GM23338 (cell line): Measurements from ENCODE around the gene FLNA. TPM values are rescaled to one million over a fixed set of nuclear protein-coding genes. Genes with fewer than 3 reads are reported as not detected.

Experiments used
- ATAC-seq: fragments of 200-7000 bp; cut with Tn5 transposase; 3 replicates; pipeline ENCODE4 v1.9.1; 2020
- DNase-seq: peaks from one replicate; pipeline ENCODE4 v3.0.0-alpha.2; 2015; ENCODE audit warnings: low spot score
- H2AFZ ChIP-seq: fragments of 200-600 bp; sonication (generic); 2 replicates; pipeline ENCODE4 v1.8.0; 2016; ENCODE audit warnings: antibody characterized with exemption, mild to moderate bottlenecking, moderate library complexity
- H3F3A ChIP-seq: fragments of 200-600 bp; sonication (generic); replicated peaks from 2 replicates; pipeline ENCODE4 v1.8.0; 2017; ENCODE audit warnings: antibody characterized with exemption, mixed run types, low read depth
- H3K27ac ChIP-seq: fragments of 200-600 bp; sonication (generic); 2 replicates; pipeline ENCODE4 v1.6.1; 2016; ENCODE audit warnings: low read depth
- H3K27me3 ChIP-seq: fragments of 200-600 bp; sonication (generic); 2 replicates; pipeline ENCODE4 v1.8.0; 2016; ENCODE audit warnings: mild to moderate bottlenecking, mixed run types, moderate library complexity; ENCODE audit not compliant: insufficient read depth
- H3K36me3 ChIP-seq: fragments of 200-600 bp; sonication (generic); 2 replicates; pipeline ENCODE4 v1.8.0; 2016; ENCODE audit warnings: mild to moderate bottlenecking; ENCODE audit not compliant: insufficient read depth
- H3K4me1 ChIP-seq: fragments of 200-600 bp; sonication (generic); 2 replicates; pipeline ENCODE4 v1.8.0; 2016; ENCODE audit warnings: mild to moderate bottlenecking, moderate library complexity; ENCODE audit not compliant: insufficient read depth
- H3K4me2 ChIP-seq: fragments of 200-600 bp; sonication (generic); 2 replicates; pipeline ENCODE4 v1.7.1; 2017; ENCODE audit warnings: mixed run types
- H3K4me3 ChIP-seq: fragments of 200-600 bp; sonication (generic); 2 replicates; pipeline ENCODE4 v1.6.1; 2016; ENCODE audit warnings: mixed run types
- H3K79me2 ChIP-seq: fragments of 200-600 bp; sonication (generic); replicated peaks from 2 replicates; pipeline ENCODE4 v1.8.0; 2017; ENCODE audit warnings: mild to moderate bottlenecking; ENCODE audit not compliant: insufficient read depth
- H3K9me2 ChIP-seq: fragments of 200-600 bp; sonication (generic); 2 replicates; pipeline ENCODE4 v1.8.0; 2017; ENCODE audit not compliant: insufficient read depth
- H4K20me1 ChIP-seq: fragments of 200-600 bp; sonication (generic); replicated peaks from 2 replicates; pipeline ENCODE4 v1.8.0; 2017; ENCODE audit warnings: mild to moderate bottlenecking; ENCODE audit not compliant: insufficient read depth
- H3K27ac Mint-ChIP-seq: 2 replicates; pipeline ENCODE4 v1.8.0; 2020; ENCODE audit warnings: inconsistent platforms, mild to moderate bottlenecking, moderate library complexity, mixed read lengths
- H3K27me3 Mint-ChIP-seq: 3 replicates; pipeline ENCODE4 v1.8.0; 2022; ENCODE audit warnings: low read depth, mild to moderate bottlenecking, moderate library complexity, mixed read lengths, inconsistent platforms; ENCODE audit not compliant: insufficient read depth, poor library complexity
- H3K36me3 Mint-ChIP-seq: 3 replicates; pipeline ENCODE4 v1.8.0; 2021; ENCODE audit warnings: low read depth, mild to moderate bottlenecking, inconsistent platforms, moderate library complexity, mixed read lengths
- H3K4me1 Mint-ChIP-seq: 3 replicates; pipeline ENCODE4 v1.8.0; 2020; ENCODE audit warnings: mild to moderate bottlenecking, inconsistent platforms, mixed read lengths
- H3K4me3 Mint-ChIP-seq: 3 replicates; pipeline ENCODE4 v1.8.0; 2021; ENCODE audit warnings: moderate library complexity, mild to moderate bottlenecking, inconsistent platforms, mixed read lengths
- H3K9me3 Mint-ChIP-seq: 3 replicates; pipeline ENCODE4 v1.8.0; 2020; ENCODE audit warnings: moderate library complexity, mild to moderate bottlenecking, inconsistent platforms, mixed read lengths
- CREB1 ChIP-seq: fragments of 250-450 bp; sonication (Bioruptor Pico); IDR thresholded peaks from 2 replicates; pipeline ENCODE4 v1.5.0; 2020; ENCODE audit warnings: low read depth, mild to moderate bottlenecking, moderate library complexity
- CTCF ChIP-seq, 2 experiments: fragments of 200-600 bp in 1 of 2; sonication (generic) in 1 of 2; conservative IDR thresholded peaks; 2 replicates each; pipeline versions ENCODE4 v1.5.1 to v1.6.1; 2016 to 2017; ENCODE audit warnings: antibody characterized with exemption in 2 of 2, low read depth in 2 of 2, mild to moderate bottlenecking in 2 of 2, moderate library complexity in 1 of 2
- ETS1 ChIP-seq: IDR thresholded peaks from 2 replicates; pipeline ENCODE4 v1.6.1; 2016; ENCODE audit warnings: antibody characterized with exemption
- EZH2 ChIP-seq: fragments of 200-600 bp; sonication (generic); IDR thresholded peaks from one replicate; pipeline ENCODE4 v1.8.0; 2017; ENCODE audit warnings: antibody characterized with exemption, mild to moderate bottlenecking, low read depth; ENCODE audit not compliant: unreplicated experiment
- NANOG ChIP-seq: IDR thresholded peaks from 2 replicates; pipeline ENCODE4 v1.6.1; 2016; ENCODE audit warnings: antibody characterized with exemption, borderline replicate concordance
- POLR2AphosphoS5 ChIP-seq: IDR thresholded peaks from 2 replicates; pipeline ENCODE4 v1.6.1; 2016; ENCODE audit warnings: antibody characterized with exemption, low read depth
- REST ChIP-seq: IDR thresholded peaks from one replicate; pipeline ENCODE4 v1.6.1; 2018; ENCODE audit warnings: antibody characterized with exemption; ENCODE audit not compliant: unreplicated experiment
- STAT1 ChIP-seq: IDR thresholded peaks from one replicate; pipeline ENCODE4 v1.6.1; 2016; ENCODE audit warnings: antibody characterized with exemption; ENCODE audit not compliant: unreplicated experiment
- ZNF114 ChIP-seq: fragments of 250-450 bp; sonication (Bioruptor Pico); IDR thresholded peaks from 2 replicates; pipeline ENCODE4 v1.5.0; 2020; ENCODE audit warnings: mild to moderate bottlenecking, moderate library complexity
- polyA plus RNA-seq: library from polyadenylated mRNA; unstranded; fragments of >200 nt; fragmentation: Nextera tagmentation; extraction: Ambion mirVana; gene quantifications from 2 replicates; pipeline ENCODE4 v1.2.1, GENCODE V29; 2016
- total RNA-seq: library from RNA; depleted of rRNA; stranded (reverse); fragments of >200 nt; shearing (Covaris generic); gene quantifications from 2 replicates; pipeline ENCODE4 v1.2.3, GENCODE V29; 2014

The FLNA gene
- total and polyA plus RNA-seq, 2 experiments from 2014 or later: 579 to 1,445 TPM

- Histone ChIP-seq H3K4me2 (no peak overlapping the region), H4K20me1 (no peaks in the 10 kb centered on the region), H3K27me3 (no peaks in the 10 kb centered on the region), H3K9me2 (no peaks in the 10 kb centered on the region), H2AFZ (no peak overlapping the region), H3K79me2 (no peaks in the 10 kb centered on the region), H3K4me1 (no peaks in the 10 kb centered on the region), H3K4me3 (no peak overlapping the region), H3K27ac (no peak overlapping the region), H3F3A (peaks cover 9% of the 10 kb centered on the region), H3K36me3 (peaks cover 14% of the 10 kb centered on the region)
- peaks cover 2% of the 10 kb centered on the region for H3K27me3 Mint-ChIP-seq
- H3K9me3 Mint-ChIP-seq: no peaks in the 10 kb centered on the region; the same call in 2 of the 3 replicates
- no peaks in the 10 kb centered on the region for H3K4me1 Mint-ChIP-seq
- TF ChIP-seq POLR2AphosphoS5 (0 out of 2 replicates have a peak, but pooled peaks have one; percentile 2), REST (no peak)
- H3K4me3 Mint-ChIP-seq: no peak overlapping the region
- peaks cover 74% of the 10 kb centered on the region for H3K36me3 Mint-ChIP-seq
- DNase-seq (no peak), ATAC-seq (no peak)
- H3K27ac Mint-ChIP-seq: no peak overlapping the region
Measured at GRCh38 chrX:154353172-154353843, 21.1 kb downstream of the FLNA start.

- peaks cover 70% of the 10 kb centered on the region for H3K36me3 Mint-ChIP-seq
- Histone ChIP-seq H3K9me2 (no peaks in the 10 kb centered on the region), H4K20me1 (no peaks in the 10 kb centered on the region), H3K4me1 (no peaks in the 10 kb centered on the region), H3K4me3 (no peak overlapping the region), H3K27ac (no peak overlapping the region), H3F3A (peaks cover 10% of the 10 kb centered on the region), H3K79me2 (no peaks in the 10 kb centered on the region), H3K27me3 (no peaks in the 10 kb centered on the region), H3K36me3 (peaks cover 14% of the 10 kb centered on the region), H3K4me2 (no peak overlapping the region), H2AFZ (no peak overlapping the region)
- H3K27me3 Mint-ChIP-seq: peaks cover 4% of the 10 kb centered on the region
- DNase-seq (no peak), ATAC-seq (no peak)
- no peaks in the 10 kb centered on the region; the same call in 2 of the 3 replicates for H3K9me3 Mint-ChIP-seq
- no peak overlapping the region for H3K27ac Mint-ChIP-seq
- H3K4me3 Mint-ChIP-seq: no peak overlapping the region
- H3K4me1 Mint-ChIP-seq: no peaks in the 10 kb centered on the region
- TF ChIP-seq POLR2AphosphoS5 (no peak), CREB1 (no peak), REST (no peak), CTCF (conservative IDR thresholded peaks at IDR 0.05; ENCODE audit: low read depth in 2 of 2) (no peak), STAT1 (no peak), ETS1 (no peak), NANOG (no peak), ZNF114 (CRISPR knock-in tag) (no peak), EZH2 (no peak)
Measured at GRCh38 chrX:154352466-154352865, 22.0 kb downstream of the FLNA start.
